ENCODE data around the gene ABRAXAS1. TPM values are rescaled to one million over a fixed set of nuclear protein-coding genes. Genes with fewer than 3 reads are reported as not detected.

The ABRAXAS1 gene
- total RNA-seq, 1 experiment from 2014 or later = 8.1 TPM

GRCh38 chr4:83473423-83473822 is 11.5 kb downstream of the ABRAXAS1 start:
- H3K9me3 ChIP-seq (ENCODE audit: insufficient read depth, low read depth) = no peaks in the 10 kb centered on the region
- no peaks in the 10 kb centered on the region for H3K36me3 ChIP-seq (ENCODE audit: low read depth)
- no peak for TF ChIP-seq CTCF (conservative IDR thresholded peaks at IDR 0.05)
- no peak for TF ChIP-seq EZH2 (IDR thresholded peaks at IDR 0.05; ENCODE audit: low read depth)
- H3K27ac ChIP-seq = no peak overlapping the region
- ChIA-PET CTCF (no interaction called here), POLR2A (ENCODE audit: unreplicated experiment) (interaction anchor here (0.6 kb wide), 1 partner anchor 12 kb away, joined by 5 read pairs; no protein-coding TSS in a partner anchor)
- H3K79me2 ChIP-seq (ENCODE audit: low read depth) = no peaks in the 10 kb centered on the region
- BruUV-seq (replicated peaks) = no TSS peak
- H3K4me3 ChIP-seq = no peak overlapping the region
- no peaks in the 10 kb centered on the region for H3F3A ChIP-seq (ENCODE audit: insufficient read depth, low read depth)
- intact Hi-C loops (cut with micrococcal nuclease; ENCODE audit: unreplicated experiment) = no loop called here
- no peaks in the 10 kb centered on the region for H3K27me3 ChIP-seq (ENCODE audit: insufficient read depth, low read depth)
- H3K4me2 ChIP-seq = no peak overlapping the region
- no peak overlapping the region for H2AFZ ChIP-seq
- H4K20me1 ChIP-seq (ENCODE audit: insufficient read depth) = no peaks in the 10 kb centered on the region
- DNase-seq = no peak
- H3K9me2 ChIP-seq (ENCODE audit: insufficient read depth) = no peaks in the 10 kb centered on the region
- no peaks in the 10 kb centered on the region for H3K4me1 ChIP-seq (replicated peaks; ENCODE audit: insufficient read depth)

- H3K27me3 ChIP-seq (ENCODE audit: insufficient read depth, low read depth) = no peaks in the 10 kb centered on the region
- BruUV-seq (replicated peaks) = TSS peak; percentile 74
- no peaks in the 10 kb centered on the region for H3K9me3 ChIP-seq (ENCODE audit: insufficient read depth, low read depth)
- CTCF ChIA-PET = no interaction called here
- TF ChIP-seq EZH2 (IDR thresholded peaks at IDR 0.05; ENCODE audit: low read depth) = no peak
- no peak for TF ChIP-seq CTCF (conservative IDR thresholded peaks at IDR 0.05)
- H3F3A ChIP-seq (ENCODE audit: insufficient read depth, low read depth) = no peaks in the 10 kb centered on the region
- no peaks in the 10 kb centered on the region for H4K20me1 ChIP-seq (ENCODE audit: insufficient read depth)
- H3K79me2 ChIP-seq (ENCODE audit: low read depth) = peaks cover 46% of the 10 kb centered on the region
- H3K9me2 ChIP-seq (ENCODE audit: insufficient read depth) = no peaks in the 10 kb centered on the region
- peak overlapping the region; percentile 98 for H2AFZ ChIP-seq
- peaks cover 14% of the 10 kb centered on the region for H3K4me1 ChIP-seq (replicated peaks; ENCODE audit: insufficient read depth)
- POLR2A ChIA-PET (ENCODE audit: unreplicated experiment) = no interaction called here
- no peak for DNase-seq
- H3K36me3 ChIP-seq (ENCODE audit: low read depth) = no peaks in the 10 kb centered on the region
- H3K27ac ChIP-seq = peak overlapping the region; percentile 76
- H3K4me2 ChIP-seq = peak overlapping the region; percentile 93
- intact Hi-C loops (cut with micrococcal nuclease; ENCODE audit: unreplicated experiment) = loop anchor here (10.0 kb wide), 1 partner anchor 421 kb away; the partner anchor contains the start of gene COPS4
- peak overlapping the region; percentile 91 for H3K4me3 ChIP-seq
Measured at GRCh38 chr4:83456184-83456501, 28.8 kb downstream of the ABRAXAS1 start.

- DNase-seq = peak; percentile 87 to 91
- Histone ChIP-seq H3K27me3 (ENCODE audit: insufficient read depth, low read depth) (no peaks in the 10 kb centered on the region), H3K36me3 (ENCODE audit: low read depth) (no peaks in the 10 kb centered on the region), H3K4me3 (peak within 1 kb of the TSS; percentile 91), H4K20me1 (ENCODE audit: insufficient read depth) (no peaks in the 10 kb centered on the region), H3K79me2 (ENCODE audit: low read depth) (peaks cover 46% of the 10 kb centered on the region), H3K4me1 (replicated peaks; ENCODE audit: insufficient read depth) (peaks cover 14% of the 10 kb centered on the region), H2AFZ (peak within 1 kb of the TSS; percentile 98), H3F3A (ENCODE audit: insufficient read depth, low read depth) (no peaks in the 10 kb centered on the region), H3K4me2 (peak within 1 kb of the TSS; percentile 96), H3K9me2 (ENCODE audit: insufficient read depth) (no peaks in the 10 kb centered on the region), H3K9me3 (ENCODE audit: insufficient read depth, low read depth) (no peaks in the 10 kb centered on the region), H3K27ac (peak within 1 kb of the TSS; percentile 76)
- ChIA-PET CTCF (no interaction called here), POLR2A (ENCODE audit: unreplicated experiment) (interaction anchor here (0.7 kb wide), 1 partner anchor 420 kb away, joined by 3 read pairs; the partner anchor contains the start of gene COPS4)
- TF ChIP-seq EZH2 (IDR thresholded peaks at IDR 0.05; ENCODE audit: low read depth) = no peak
- peak; percentile 47; the same call in 1 of the 2 replicates for TF ChIP-seq CTCF (conservative IDR thresholded peaks at IDR 0.05)
- intact Hi-C loops (cut with micrococcal nuclease; ENCODE audit: unreplicated experiment) = loop anchor here (1.0 to 10.0 kb wide), 3 partner anchors 121 to 421 kb away; partner anchors contain the start of genes COPS4, COQ2 and HPSE
- BruUV-seq (replicated peaks) = TSS peak; percentile 79
Measured at GRCh38 chr4:83455281-83456183, 29.4 kb downstream of the ABRAXAS1 start, which contains the start of the genes HELQ and MRPS18C. Gene HELQ (minus strand): TSS chr4:83455823. CDS start chr4:83455693, 130 bp downstream. Gene MRPS18C (plus strand): TSS chr4:83456058. CDS start chr4:83456078, 20 bp downstream.

Data from PC-9 (cell line).